HEK293 (cell line): ENCODE data around the gene FCMR.

ENCODE experiments used
- PBX3 ChIP-seq: sonication (generic); formaldehyde crosslinking; IDR thresholded peaks from 2 replicates; pipeline ENCODE4 v1.8.1; 2022; ENCODE audit warnings: mild to moderate bottlenecking, moderate library complexity, missing genetic modification reagents
- SP7 ChIP-seq: fragments of 450-650 bp; formaldehyde crosslinking; IDR thresholded peaks from 2 replicates; pipeline ENCODE4 v1.5.1; 2016; ENCODE audit warnings: missing biosample characterization, missing genetic modification characterization
- ZNF114 ChIP-seq: fragments of 450-650 bp; formaldehyde crosslinking; IDR thresholded peaks from 2 replicates; pipeline ENCODE4 v1.5.0; 2017; ENCODE audit warnings: missing biosample characterization, missing genetic modification characterization
- ZNF274 ChIP-seq, 2 experiments: fragments of 200-500 bp in 1 of 2; fragments of 450-650 bp in 1 of 2; sonication (Bioruptor generic) in 1 of 2; formaldehyde crosslinking in 1 of 2; IDR thresholded peaks; 2 replicates each; pipeline versions ENCODE4 v1.5.1 to v1.6.1; 2014 to 2016; ENCODE audit warnings: borderline replicate concordance in 1 of 2, inconsistent platforms in 1 of 2, low read length in 1 of 2, missing biosample characterization in 1 of 2, missing genetic modification characterization in 1 of 2
- ZNF549 ChIP-seq: fragments of 450-650 bp; IDR thresholded peaks from 2 replicates; pipeline ENCODE4 v1.5.1; 2018; ENCODE audit warnings: missing biosample characterization, missing genetic modification characterization, mild to moderate bottlenecking, inconsistent platforms, moderate library complexity
- ZNF785 ChIP-seq: fragments of 450-650 bp; formaldehyde crosslinking; IDR thresholded peaks from 2 replicates; pipeline ENCODE4 v1.5.1; 2016; ENCODE audit warnings: missing biosample characterization, missing genetic modification characterization
- TF ChIP-seq, protein P1 (sequence below): fragments of 450-650 bp; formaldehyde crosslinking; IDR thresholded peaks from 2 replicates; pipeline ENCODE4 v1.5.1; 2016; ENCODE audit warnings: missing biosample characterization, missing genetic modification characterization
- TF ChIP-seq, protein P2 (sequence below): fragments of 450-650 bp; formaldehyde crosslinking; IDR thresholded peaks from 2 replicates; pipeline ENCODE4 v1.5.1; 2016; ENCODE audit warnings: missing biosample characterization, missing genetic modification characterization

DNA sequence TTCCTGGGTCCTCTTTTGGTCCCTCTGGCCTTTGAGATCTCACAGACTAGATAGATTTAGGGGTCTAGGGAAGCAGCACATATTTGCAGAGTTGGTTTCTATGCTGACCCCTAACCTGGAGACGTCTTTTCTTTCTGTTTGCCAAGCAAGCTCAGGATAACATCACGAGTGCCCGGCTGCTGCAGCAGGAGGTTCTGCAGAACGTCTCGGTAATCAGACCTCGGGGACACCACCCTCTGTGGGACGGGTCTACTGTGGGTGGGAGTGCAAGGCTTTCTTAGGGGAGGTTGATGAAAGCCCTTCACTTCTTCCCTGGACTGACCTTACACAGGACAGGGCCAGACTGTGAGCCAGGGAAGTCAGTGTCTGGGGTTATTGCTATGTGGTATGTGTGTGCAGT lies 21.6 kb downstream of the FCMR start:
- TF ChIP-seq, protein P1, sequence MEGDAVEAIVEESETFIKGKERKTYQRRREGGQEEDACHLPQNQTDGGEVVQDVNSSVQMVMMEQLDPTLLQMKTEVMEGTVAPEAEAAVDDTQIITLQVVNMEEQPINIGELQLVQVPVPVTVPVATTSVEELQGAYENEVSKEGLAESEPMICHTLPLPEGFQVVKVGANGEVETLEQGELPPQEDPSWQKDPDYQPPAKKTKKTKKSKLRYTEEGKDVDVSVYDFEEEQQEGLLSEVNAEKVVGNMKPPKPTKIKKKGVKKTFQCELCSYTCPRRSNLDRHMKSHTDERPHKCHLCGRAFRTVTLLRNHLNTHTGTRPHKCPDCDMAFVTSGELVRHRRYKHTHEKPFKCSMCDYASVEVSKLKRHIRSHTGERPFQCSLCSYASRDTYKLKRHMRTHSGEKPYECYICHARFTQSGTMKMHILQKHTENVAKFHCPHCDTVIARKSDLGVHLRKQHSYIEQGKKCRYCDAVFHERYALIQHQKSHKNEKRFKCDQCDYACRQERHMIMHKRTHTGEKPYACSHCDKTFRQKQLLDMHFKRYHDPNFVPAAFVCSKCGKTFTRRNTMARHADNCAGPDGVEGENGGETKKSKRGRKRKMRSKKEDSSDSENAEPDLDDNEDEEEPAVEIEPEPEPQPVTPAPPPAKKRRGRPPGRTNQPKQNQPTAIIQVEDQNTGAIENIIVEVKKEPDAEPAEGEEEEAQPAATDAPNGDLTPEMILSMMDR = no peak
- no peak for TF ChIP-seq ZNF114 (tag by site-specific recombination)
- TF ChIP-seq ZNF785 (tag by site-specific recombination) = no peak
- no peak for TF ChIP-seq ZNF274 (IDR thresholded peaks at IDR 0.05; ENCODE audit: low read length)
- no peak for TF ChIP-seq ZNF274 (tag by site-specific recombination; IDR thresholded peaks at IDR 0.05; ENCODE audit: borderline replicate concordance)
- TF ChIP-seq PBX3 (CRISPR knock-in tag) = no peak
- no peak for TF ChIP-seq ZNF549 (tag by site-specific recombination)
- TF ChIP-seq, protein P2, sequence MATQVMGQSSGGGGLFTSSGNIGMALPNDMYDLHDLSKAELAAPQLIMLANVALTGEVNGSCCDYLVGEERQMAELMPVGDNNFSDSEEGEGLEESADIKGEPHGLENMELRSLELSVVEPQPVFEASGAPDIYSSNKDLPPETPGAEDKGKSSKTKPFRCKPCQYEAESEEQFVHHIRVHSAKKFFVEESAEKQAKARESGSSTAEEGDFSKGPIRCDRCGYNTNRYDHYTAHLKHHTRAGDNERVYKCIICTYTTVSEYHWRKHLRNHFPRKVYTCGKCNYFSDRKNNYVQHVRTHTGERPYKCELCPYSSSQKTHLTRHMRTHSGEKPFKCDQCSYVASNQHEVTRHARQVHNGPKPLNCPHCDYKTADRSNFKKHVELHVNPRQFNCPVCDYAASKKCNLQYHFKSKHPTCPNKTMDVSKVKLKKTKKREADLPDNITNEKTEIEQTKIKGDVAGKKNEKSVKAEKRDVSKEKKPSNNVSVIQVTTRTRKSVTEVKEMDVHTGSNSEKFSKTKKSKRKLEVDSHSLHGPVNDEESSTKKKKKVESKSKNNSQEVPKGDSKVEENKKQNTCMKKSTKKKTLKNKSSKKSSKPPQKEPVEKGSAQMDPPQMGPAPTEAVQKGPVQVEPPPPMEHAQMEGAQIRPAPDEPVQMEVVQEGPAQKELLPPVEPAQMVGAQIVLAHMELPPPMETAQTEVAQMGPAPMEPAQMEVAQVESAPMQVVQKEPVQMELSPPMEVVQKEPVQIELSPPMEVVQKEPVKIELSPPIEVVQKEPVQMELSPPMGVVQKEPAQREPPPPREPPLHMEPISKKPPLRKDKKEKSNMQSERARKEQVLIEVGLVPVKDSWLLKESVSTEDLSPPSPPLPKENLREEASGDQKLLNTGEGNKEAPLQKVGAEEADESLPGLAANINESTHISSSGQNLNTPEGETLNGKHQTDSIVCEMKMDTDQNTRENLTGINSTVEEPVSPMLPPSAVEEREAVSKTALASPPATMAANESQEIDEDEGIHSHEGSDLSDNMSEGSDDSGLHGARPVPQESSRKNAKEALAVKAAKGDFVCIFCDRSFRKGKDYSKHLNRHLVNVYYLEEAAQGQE = no peak
- no peak for TF ChIP-seq SP7
